NB4 (cell line): ENCODE measurements around the gene GAA.

Experiments used
- DNase-seq: peaks from one replicate; pipeline ENCODE4 v3.0.0; 2010; ENCODE audit warnings: low read depth
- H3K4me3 ChIP-seq: one replicate; pipeline ENCODE4 v1.5.1; 2011; ENCODE audit warnings: mild to moderate bottlenecking, low read depth, low read length, moderate library complexity
- POLR2A ChIP-seq: IDR thresholded peaks from 2 replicates; pipeline ENCODE4 v1.6.1; 2011; ENCODE audit warnings: mild to moderate bottlenecking; ENCODE audit not compliant: insufficient read length; ENCODE audit errors: extremely low read depth

The GAA gene

GRCh38 chr17:80169107-80169506 lies 67.7 kb downstream of the GAA start:
- no peak for TF ChIP-seq POLR2A
- no peak overlapping the region for H3K4me3 ChIP-seq

More at GRCh38 chr17:80169107-80169506, 67.7 kb downstream of the GAA start:
- no peak for DNase-seq
